GM12878 (cell line): ENCODE results near the gene SF3A1. TPM values are rescaled to one million over a fixed set of nuclear protein-coding genes. Genes with fewer than 3 reads are reported as not detected.

Experiments used
- ATAC-seq: fragments of 200-7000 bp; cut with Tn5 transposase; 3 replicates; pipeline ENCODE4 v1.9.1; 2020; ENCODE audit warnings: mild to moderate bottlenecking, moderate library complexity
- BruUV-seq: library from RNA; stranded (reverse); fragments of 400-500 nt; replicated peaks from 2 replicates; lab custom pipeline; 2021; lab: Mats Ljungman, UMichigan
- CTCF ChIA-PET: fragments of 300-600 bp; sonication (Branson Sonifier 250); formaldehyde crosslinking; extraction: SDS; loops from one replicate; lab custom pipeline; 2021; ENCODE audit warnings: inconsistent platforms; lab: Yijun Ruan, JAX
- POLR2A ChIA-PET: fragments of 350-600 bp; formaldehyde crosslinking; extraction: SDS; loops from one replicate; lab custom pipeline; 2021; ENCODE audit warnings: inconsistent platforms; lab: Charles Lee
- RAD21 ChIA-PET: fragments of 300-600 bp; sonication (Branson Sonifier 250); formaldehyde crosslinking; loops from one replicate; lab custom pipeline; 2023; ENCODE audit warnings: antibody characterized with exemption; ENCODE audit not compliant: unreplicated experiment; lab: Charles Lee
- SMC1A ChIA-PET: fragments of 300-600 bp; sonication (Branson Sonifier 250); formaldehyde crosslinking; loops from one replicate; lab custom pipeline; 2023; ENCODE audit not compliant: unreplicated experiment, uncharacterized antibody; lab: Charles Lee
- DNase-seq: peaks from one replicate; pipeline ENCODE4 v3.0.0-alpha.2; 2011; ENCODE audit warnings: low read depth, low spot score
- FAIRE-seq: peaks from 3 replicates; lab custom pipeline; 2011; peaks lifted over from hg19 to GRCh38; lab: Jason Lieb, UNC
- H2AFZ ChIP-seq: 2 replicates; pipeline ENCODE4 v1.6.0; 2011; ENCODE audit warnings: low read depth, low read length, control low read depth; ENCODE audit not compliant: control insufficient read depth
- H3K27ac ChIP-seq: 2 replicates; pipeline ENCODE4 v1.5.1; 2011; ENCODE audit warnings: control low read depth; ENCODE audit not compliant: control insufficient read depth, insufficient read depth
- H3K27me3 ChIP-seq, 2 experiments: replicated peaks in 1 of 2; 2 replicates each; pipeline versions ENCODE4 v1.6.0 to v1.6.1; 2011; ENCODE audit warnings: low read length in 1 of 2; ENCODE audit not compliant: control insufficient read depth in 2 of 2, insufficient read depth in 2 of 2
- H3K36me3 ChIP-seq, 2 experiments: 2 replicates each; pipeline ENCODE4 v1.5.1; 2011; ENCODE audit warnings: low read length in 1 of 2; ENCODE audit not compliant: control insufficient read depth in 2 of 2, insufficient read depth in 2 of 2
- H3K4me1 ChIP-seq: 2 replicates; pipeline ENCODE4 v1.6.1; 2011; ENCODE audit warnings: mild to moderate bottlenecking, low read length, moderate library complexity, mixed read lengths; ENCODE audit not compliant: control insufficient read depth, insufficient read depth
- H3K4me2 ChIP-seq: 2 replicates; pipeline ENCODE4 v1.6.0; 2011; ENCODE audit warnings: control low read depth; ENCODE audit not compliant: control insufficient read depth, insufficient read depth
- H3K4me3 ChIP-seq: fragments of 200-600 bp; sonication (generic); 2 replicates; pipeline ENCODE4 v1.5.1; 2016
- H3K79me2 ChIP-seq: 2 replicates; pipeline ENCODE4 v1.6.0; 2011; ENCODE audit warnings: low read length; ENCODE audit not compliant: control insufficient read depth, insufficient read depth
- H3K9ac ChIP-seq: 2 replicates; pipeline ENCODE4 v1.8.0; 2011; ENCODE audit warnings: low read length, control low read depth, mixed read lengths; ENCODE audit not compliant: control insufficient read depth, insufficient read depth
- H3K9me3 ChIP-seq: replicated peaks from 3 replicates; pipeline ENCODE4 v1.5.1; 2011; ENCODE audit warnings: mild to moderate bottlenecking, low read length; ENCODE audit not compliant: control insufficient read depth, insufficient read depth
- H4K20me1 ChIP-seq: 2 replicates; pipeline ENCODE4 v1.6.0; 2011; ENCODE audit not compliant: control insufficient read depth, insufficient read depth
- CHD2 ChIP-seq: IDR thresholded peaks from 2 replicates; pipeline ENCODE4 v1.6.1; 2011; ENCODE audit warnings: low read depth, low read length, improper control_type of control experiment, borderline replicate concordance
- CUX1 ChIP-seq: IDR thresholded peaks from 2 replicates; pipeline ENCODE4 v1.6.1; 2012; ENCODE audit warnings: improper control_type of control experiment, low read depth, low read length; ENCODE audit not compliant: insufficient replicate concordance
- NRF1 ChIP-seq: conservative IDR thresholded peaks from 2 replicates; pipeline ENCODE4 v1.6.1; 2011; ENCODE audit warnings: mild to moderate bottlenecking, low read depth, low read length, improper control_type of control experiment
- POLR2A ChIP-seq: IDR thresholded peaks from 2 replicates; pipeline ENCODE4 v1.6.1; 2011; ENCODE audit warnings: low read depth, mild to moderate bottlenecking, low read length
- RELA ChIP-seq: fragments of 450-650 bp; IDR thresholded peaks from 2 replicates; pipeline ENCODE4 v1.8.0; 2014; ENCODE audit warnings: borderline replicate concordance; ENCODE audit not compliant: partially characterized antibody
- SP1 ChIP-seq: IDR thresholded peaks from one replicate; pipeline ENCODE4 v1.6.1; 2011; ENCODE audit warnings: low read depth, low read length
- YBX1 ChIP-seq: fragments of 450-650 bp; IDR thresholded peaks from 2 replicates; pipeline ENCODE4 v1.6.1; 2016; ENCODE audit warnings: antibody characterized with exemption
- WGBS: methylation state at CpG from one replicate; pipeline ENCODE4 v1.1.6; 2016; ENCODE audit warnings: low lambda C conversion rate; ENCODE audit not compliant: insufficient replicate concordance, insufficient coverage; ENCODE audit errors: missing lambda C conversion rate; 5-methylcytosine and 5-hydroxymethylcytosine counted together
- in situ Hi-C: fragments of 300-500 bp; cut with MboI; formaldehyde crosslinking; loops from 9 replicates; pipeline ENCODE4 v1.14.3; 2018; ENCODE audit warnings: mixed read lengths
- intact Hi-C: fragments of 100-400 bp; cut with micrococcal nuclease; formaldehyde crosslinking; loops from one replicate; pipeline ENCODE4 v1.14.2; 2022; ENCODE audit not compliant: unreplicated experiment
- polyA plus RNA-seq, 11 experiments: library from polyadenylated mRNA; depleted of rRNA in 4 of 11; unstranded in 6 of 11; stranded (reverse) in 5 of 11; fragments of >200 nt; fragmentation: Nextera tagmentation in 4 of 11; fragmentation: Illumina TruSeq in 1 of 11; extraction: Ambion mirVana in 4 of 11; extraction: Trizol in 1 of 11; gene quantifications; 1 replicate in 1 of 11; 2 replicates in 10 of 11; pipeline versions ENCODE4 v1.2.1 to v1.2.3, GENCODE V29; 2011 to 2016; ENCODE audit warnings: inconsistent platforms in 2 of 11, missing spikeins in 2 of 11, low read depth in 1 of 11
- total RNA-seq, 4 experiments: library from RNA; depleted of rRNA in 3 of 4; stranded (reverse); fragments of >200 nt in 3 of 4; fragmentation: Illumina TruSeq in 1 of 4; extraction: Trizol in 1 of 4; gene quantifications; 2 replicates each; pipeline versions ENCODE4 v1.2.1 to v1.2.3, GENCODE V29; 2013 to 2021
- TF ChIP-seq, protein P1 (sequence below): fragments of 150-350 bp; IDR thresholded peaks from 2 replicates; pipeline ENCODE4 v1.6.1; 2014; ENCODE audit warnings: mild to moderate bottlenecking, low read depth, low read length

The SF3A1 gene
- total and polyA plus RNA-seq, 10 of the 15 experiments (the other 5 are each of a cell fraction or from before 2014, with no cell fraction given) = 10.4 to 239 (median 46.0) TPM

DNA sequence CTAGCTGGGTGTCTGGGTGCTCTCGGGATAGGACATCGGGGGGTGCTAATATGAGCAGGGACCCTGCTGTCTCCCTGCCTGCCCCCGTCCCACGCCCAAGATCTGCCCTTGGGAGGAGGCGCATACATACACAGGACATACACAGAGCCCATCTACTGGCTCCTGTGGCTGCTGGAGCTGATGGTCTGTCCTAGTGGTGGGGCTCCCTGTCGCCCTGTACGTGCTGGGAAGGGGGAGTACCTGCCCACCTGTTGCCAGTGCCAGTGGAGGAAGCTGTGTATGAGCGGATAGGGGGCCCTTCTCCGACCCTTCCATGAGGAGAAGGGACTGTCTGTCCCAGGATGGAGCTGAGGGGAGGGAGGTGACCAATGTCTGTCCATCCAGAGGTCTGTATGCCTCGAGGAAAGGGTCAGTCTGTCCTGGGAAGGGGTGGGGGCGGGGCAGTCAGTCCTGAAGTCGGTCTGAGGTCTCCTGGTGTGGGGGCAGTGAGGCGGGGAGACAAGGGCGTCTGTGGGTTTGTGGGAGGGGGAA, 30.9 kb downstream of the SF3A1 start:
- BruUV-seq = no TSS peak
- DNase-seq = no peak
- peaks cover 40% of the 10 kb centered on the region for H3K79me2 ChIP-seq
- H2AFZ ChIP-seq = no peak overlapping the region
- H3K27ac ChIP-seq = peak overlapping the region; percentile 69
- ATAC-seq = no peak
- peak overlapping the region; percentile 63 for H3K9ac ChIP-seq
- TF ChIP-seq RELA = no peak
- TF ChIP-seq SP1 = no peak
- 0 out of 2 replicates have a peak, but pooled peaks have one; percentile 23 for TF ChIP-seq POLR2A
- no peak for TF ChIP-seq YBX1
- no peak for TF ChIP-seq NRF1
- TF ChIP-seq, protein P1, sequence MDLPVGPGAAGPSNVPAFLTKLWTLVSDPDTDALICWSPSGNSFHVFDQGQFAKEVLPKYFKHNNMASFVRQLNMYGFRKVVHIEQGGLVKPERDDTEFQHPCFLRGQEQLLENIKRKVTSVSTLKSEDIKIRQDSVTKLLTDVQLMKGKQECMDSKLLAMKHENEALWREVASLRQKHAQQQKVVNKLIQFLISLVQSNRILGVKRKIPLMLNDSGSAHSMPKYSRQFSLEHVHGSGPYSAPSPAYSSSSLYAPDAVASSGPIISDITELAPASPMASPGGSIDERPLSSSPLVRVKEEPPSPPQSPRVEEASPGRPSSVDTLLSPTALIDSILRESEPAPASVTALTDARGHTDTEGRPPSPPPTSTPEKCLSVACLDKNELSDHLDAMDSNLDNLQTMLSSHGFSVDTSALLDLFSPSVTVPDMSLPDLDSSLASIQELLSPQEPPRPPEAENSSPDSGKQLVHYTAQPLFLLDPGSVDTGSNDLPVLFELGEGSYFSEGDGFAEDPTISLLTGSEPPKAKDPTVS = no peak
- TF ChIP-seq CUX1 = no peak
- peak; percentile 24; the same call in 1 of the 2 replicates for TF ChIP-seq CHD2
- H3K4me3 ChIP-seq = peak overlapping the region; percentile 93
- H4K20me1 ChIP-seq = no peaks in the 10 kb centered on the region
- peak overlapping the region; percentile 96 for H3K4me2 ChIP-seq
- in situ Hi-C loops (no loop called here), intact Hi-C loops (loop anchor here (2.0 kb wide), 2 partner anchors 15 to 37 kb away; partner anchors contain the start of gene CASTOR1)
- ChIA-PET SMC1A (interaction anchor here (1.0 to 9.5 kb wide), 5 partner anchors 11 to 35 kb away, joined by 3 to 100 read pairs (median 36); partner anchors contain the start of genes CASTOR1, CCDC157 and SF3A1), POLR2A (interaction anchor here (0.5 to 8.7 kb wide), 8 partner anchors 16 to 129 kb away, joined by 3 to 198 read pairs (median 14); partner anchors contain the start of genes CASTOR1, CCDC157 and SF3A1), CTCF (interaction anchor here (0.9 to 11.2 kb wide), 7 partner anchors 9 to 218 kb away, joined by 3 to 125 read pairs (median 4); partner anchors contain the start of gene CASTOR1), RAD21 (interaction anchor here (0.8 to 7.7 kb wide), 3 partner anchors 16 to 36 kb away, joined by 3 to 118 read pairs (median 39); partner anchors contain the start of gene CASTOR1)
- no peaks in the 10 kb centered on the region for H3K27me3 ChIP-seq
- FAIRE-seq = no peak
- H3K4me1 ChIP-seq = peaks cover 16% of the 10 kb centered on the region
- WGBS = 37% methylated on average over 14 of the region's 14 CpGs
- H3K36me3 ChIP-seq = peaks cover 0 to 3% of the 10 kb centered on the region in 2 experiments; a peak in 2 of 4 replicates
- H3K9me3 ChIP-seq = no peaks in the 10 kb centered on the region
